NCI-H460 (cell line): ENCODE data around the gene SOD1. TPM values are rescaled to one million over a fixed set of nuclear protein-coding genes. Genes with fewer than 3 reads are reported as not detected.

Source experiments
- small RNA-seq, 2 experiments: library from RNA; depleted of rRNA; stranded (forward); fragments of <200 nt; gene quantifications; one replicate each; pipeline ENCODE3, GENCODE V24; 2014
- total RNA-seq: library from RNA; depleted of rRNA; stranded (reverse); fragments of >200 nt; shearing (Covaris generic); gene quantifications from 2 replicates; pipeline ENCODE4 v1.2.3, GENCODE V29; 2014; rRNA removed

Gene SOD1
- total RNA-seq, 1 experiment from 2014 or later: 222 TPM

Small RNAs within 50 kb of the gene (small RNA-seq; reads per million reads assigned to genes)
- gene RF01241: 0 reads per million in 2 experiments

Other genes with a start within 250 kb of the SOD1 start
- gene SCAF4, start 72.4 kb downstream of the SOD1 start, total RNA-seq: 7.1 and 7.2 TPM in 2 replicates
- gene HUNK, start 213.3 kb downstream of the SOD1 start, total RNA-seq: 0.67 and 1.0 TPM in 2 replicates